GM12801 (cell line): ENCODE results near the gene KIRREL1.

Experiments used
- TF ChIP-seq, protein P1 (sequence below): IDR thresholded peaks from one replicate; pipeline ENCODE4 v1.5.1; 2011; ENCODE audit warnings: control low read depth; ENCODE audit not compliant: insufficient read length; ENCODE audit errors: extremely low read depth

The KIRREL1 gene

GRCh38 chr1:158140764-158141192 lies 147.3 kb downstream of the KIRREL1 start:
- TF ChIP-seq, protein P1, sequence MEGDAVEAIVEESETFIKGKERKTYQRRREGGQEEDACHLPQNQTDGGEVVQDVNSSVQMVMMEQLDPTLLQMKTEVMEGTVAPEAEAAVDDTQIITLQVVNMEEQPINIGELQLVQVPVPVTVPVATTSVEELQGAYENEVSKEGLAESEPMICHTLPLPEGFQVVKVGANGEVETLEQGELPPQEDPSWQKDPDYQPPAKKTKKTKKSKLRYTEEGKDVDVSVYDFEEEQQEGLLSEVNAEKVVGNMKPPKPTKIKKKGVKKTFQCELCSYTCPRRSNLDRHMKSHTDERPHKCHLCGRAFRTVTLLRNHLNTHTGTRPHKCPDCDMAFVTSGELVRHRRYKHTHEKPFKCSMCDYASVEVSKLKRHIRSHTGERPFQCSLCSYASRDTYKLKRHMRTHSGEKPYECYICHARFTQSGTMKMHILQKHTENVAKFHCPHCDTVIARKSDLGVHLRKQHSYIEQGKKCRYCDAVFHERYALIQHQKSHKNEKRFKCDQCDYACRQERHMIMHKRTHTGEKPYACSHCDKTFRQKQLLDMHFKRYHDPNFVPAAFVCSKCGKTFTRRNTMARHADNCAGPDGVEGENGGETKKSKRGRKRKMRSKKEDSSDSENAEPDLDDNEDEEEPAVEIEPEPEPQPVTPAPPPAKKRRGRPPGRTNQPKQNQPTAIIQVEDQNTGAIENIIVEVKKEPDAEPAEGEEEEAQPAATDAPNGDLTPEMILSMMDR, result no peak

DNA sequence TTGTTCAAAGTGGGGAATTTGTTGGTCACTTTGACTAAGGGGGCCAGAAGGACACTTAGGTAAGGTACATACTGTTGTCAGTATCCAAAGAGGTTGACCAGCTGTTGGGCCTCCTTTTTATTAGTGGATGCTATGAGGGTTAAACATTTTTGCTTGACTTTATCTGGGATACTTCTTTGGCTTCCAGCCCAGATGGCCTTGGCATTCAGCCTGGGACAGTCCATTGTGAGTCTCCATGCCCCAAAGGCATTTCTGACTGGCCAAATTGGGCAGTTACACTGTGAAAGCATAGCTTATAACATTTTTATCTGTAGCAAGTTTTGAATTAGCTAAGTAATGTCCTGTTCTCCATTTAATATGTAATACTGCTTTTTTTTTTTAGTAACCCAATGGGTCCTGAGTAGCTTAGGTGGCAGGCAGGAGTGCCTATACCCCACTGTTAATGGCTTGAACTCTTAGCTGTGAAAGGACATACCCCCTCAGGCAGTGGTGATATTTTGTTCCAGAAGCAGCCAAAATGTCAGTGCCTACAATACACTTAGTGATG lies 151.8 kb downstream of the KIRREL1 start:
- TF ChIP-seq, protein P1, result no peak

DNA sequence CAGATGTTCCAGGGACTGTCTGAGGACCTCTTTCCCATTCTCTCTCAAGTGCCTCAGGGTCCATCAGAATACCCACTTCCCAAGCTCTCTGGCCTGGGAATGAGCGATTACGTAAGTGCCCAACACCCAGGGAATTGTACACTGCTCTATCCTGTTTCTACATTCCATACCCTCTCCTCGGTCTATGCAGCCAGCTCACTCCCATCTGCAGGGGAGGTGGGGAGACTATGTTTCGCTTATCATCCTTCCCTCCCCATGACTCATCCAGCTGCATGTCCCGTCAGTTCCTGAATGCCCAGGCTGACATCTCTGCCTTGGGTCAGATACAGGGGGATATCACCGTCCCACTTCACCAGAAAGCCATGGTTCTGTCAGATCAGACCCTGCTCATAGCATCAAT lies 152.7 kb downstream of the KIRREL1 start:
- TF ChIP-seq, protein P1, result no peak

DNA sequence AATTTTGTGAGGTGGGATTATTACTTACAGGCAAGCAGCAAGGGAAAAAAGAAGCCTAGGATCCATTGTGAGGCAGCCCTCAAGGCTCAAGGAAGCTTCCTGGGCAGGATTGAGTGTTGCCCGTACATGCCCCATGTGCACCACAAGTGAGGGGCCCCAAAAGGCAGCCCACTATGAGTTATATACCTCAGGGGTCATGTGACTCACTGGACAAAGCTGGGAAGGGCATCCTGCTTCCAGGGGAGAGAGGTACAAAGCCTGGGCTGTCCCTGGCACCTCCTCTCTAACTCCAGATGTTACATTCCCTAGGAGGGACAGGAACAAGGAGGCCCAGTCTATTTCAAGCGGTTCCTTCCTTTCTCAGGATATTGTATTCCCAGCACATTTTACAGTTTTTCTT lies 153.3 kb downstream of the KIRREL1 start:
- TF ChIP-seq, protein P1, result no peak

GRCh38 chr1:158147401-158147800 lies 154.0 kb downstream of the KIRREL1 start:
- TF ChIP-seq, protein P1, result no peak

- TF ChIP-seq, protein P1, result no peak
Measured at GRCh38 chr1:158147869-158148268, 154.4 kb downstream of the KIRREL1 start.

DNA sequence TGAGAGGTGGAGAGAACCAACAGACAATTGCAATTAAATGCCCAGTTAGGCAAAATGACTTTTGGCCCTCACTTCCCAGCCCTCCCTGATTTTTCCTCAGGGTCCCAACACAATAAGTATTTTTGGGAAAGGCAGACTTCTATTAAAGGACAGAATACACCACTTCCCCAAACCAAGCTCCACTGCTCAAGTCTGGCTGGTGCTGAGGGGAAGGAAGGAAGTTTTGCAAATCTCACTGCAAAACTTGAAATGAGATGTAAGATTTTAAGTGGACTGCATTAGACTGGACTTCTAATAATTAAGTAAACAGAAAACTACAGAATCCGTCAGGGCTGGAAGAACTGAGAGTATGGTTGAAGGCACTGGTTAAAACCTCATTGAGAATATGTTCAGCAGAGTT lies 155.0 kb downstream of the KIRREL1 start:
- TF ChIP-seq, protein P1, result no peak
